HK-2 (cell line): Measurements from ENCODE around the gene TAF1D.
"Not testable (repeated sequence)": the region's sequence is repeated elsewhere in the genome, so short reads cannot be mapped to it uniquely, and the experiment has no call there.

Source experiments
- DNase-seq: peaks from one replicate; pipeline ENCODE4 v3.0.0-alpha.2; 2018; ENCODE audit not compliant: unreplicated experiment

Gene TAF1D

DNA sequence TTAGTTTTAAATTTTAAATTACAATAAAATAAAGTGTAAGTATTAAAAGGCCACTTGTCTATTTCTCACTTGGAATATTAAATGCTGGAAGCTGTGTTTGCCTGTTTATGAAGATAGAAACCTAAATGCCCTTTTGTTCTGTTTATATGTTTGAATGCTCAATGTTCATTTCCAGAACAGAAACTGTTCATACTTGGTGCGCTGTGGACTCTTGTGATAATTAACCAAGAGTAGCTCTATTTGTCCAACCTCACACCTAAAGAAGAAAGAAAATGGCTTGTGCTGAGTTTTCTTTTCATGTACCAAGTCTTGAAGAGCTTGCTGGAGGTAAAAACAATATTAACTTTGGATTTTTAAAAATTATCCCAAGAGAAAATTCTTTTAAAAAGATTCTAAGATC, 5.8 kb upstream of the TAF1D start:
- DNase-seq, result no peak

DNA sequence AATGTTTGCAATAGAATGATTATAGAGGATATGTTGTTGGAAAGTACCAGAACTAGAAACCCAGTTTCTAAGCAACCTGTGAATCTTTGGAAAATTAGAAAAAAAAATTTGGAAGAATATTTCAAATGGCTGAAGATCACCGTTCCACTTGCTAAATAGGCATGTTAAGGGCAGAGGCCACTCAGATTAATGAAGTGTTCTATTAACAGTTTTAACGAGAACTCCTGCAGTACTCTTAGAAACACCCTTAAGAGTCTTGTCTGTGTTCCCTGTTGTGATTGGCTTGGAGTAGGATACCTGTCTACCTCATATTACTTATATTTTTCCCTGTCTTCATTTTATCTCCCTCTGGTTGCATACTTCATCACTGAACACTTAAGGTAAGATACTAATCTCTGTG, 4.8 kb upstream of the TAF1D start:
- DNase-seq, result no peak

DNA sequence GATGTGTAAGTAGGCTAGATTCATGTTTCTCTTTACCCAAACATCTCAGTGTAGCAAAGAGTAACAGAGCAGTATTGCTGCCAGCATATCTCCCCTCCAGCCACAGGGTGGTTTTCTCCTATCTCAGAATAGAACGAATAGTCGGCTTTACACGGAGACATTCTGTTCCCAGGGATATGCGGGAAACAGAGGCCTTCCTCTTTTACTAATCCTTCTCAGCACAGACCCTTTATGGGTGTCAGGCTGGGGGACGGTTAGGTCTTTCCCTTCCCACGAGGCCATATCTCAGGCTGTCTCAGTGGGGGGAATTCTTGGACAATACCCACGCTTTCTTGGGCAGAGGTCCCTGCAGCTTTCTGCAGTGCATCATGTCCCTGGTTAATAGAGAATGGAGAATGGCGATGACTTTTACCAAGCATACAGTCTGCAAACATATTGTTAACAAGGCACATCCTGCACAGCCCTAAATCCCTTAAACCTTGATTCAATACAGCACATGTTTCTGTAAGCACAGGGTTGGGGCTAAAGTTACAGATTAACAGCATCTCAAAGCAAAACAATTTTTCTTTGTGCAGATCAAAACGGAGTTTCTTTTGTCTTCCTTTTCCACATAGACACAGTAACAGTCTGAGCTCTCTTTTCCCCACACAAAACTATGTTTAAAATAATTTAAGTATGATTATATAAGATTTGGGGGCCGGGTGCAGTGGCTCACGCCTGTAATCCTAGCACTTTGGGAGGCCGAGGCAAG, 3.9 kb upstream of the TAF1D start:
- DNase-seq, result not testable (repeated sequence)

DNA sequence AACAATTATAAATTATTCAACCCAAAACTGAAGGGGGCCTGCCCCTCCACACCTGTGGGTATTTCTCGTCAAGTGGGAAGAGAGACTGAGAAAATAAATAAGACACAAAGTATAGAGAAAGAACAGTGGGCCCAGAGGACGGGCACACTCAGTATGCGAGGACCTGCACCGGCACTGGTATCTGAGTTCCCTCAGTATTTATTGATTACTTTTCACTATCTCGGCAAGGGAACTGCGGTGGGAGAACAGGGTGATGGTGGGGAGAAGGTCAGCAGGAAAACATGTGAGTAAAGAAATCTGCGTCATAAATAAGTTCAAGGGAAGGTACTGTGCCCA, 3.3 kb upstream of the TAF1D start:
- no peak for DNase-seq

DNA sequence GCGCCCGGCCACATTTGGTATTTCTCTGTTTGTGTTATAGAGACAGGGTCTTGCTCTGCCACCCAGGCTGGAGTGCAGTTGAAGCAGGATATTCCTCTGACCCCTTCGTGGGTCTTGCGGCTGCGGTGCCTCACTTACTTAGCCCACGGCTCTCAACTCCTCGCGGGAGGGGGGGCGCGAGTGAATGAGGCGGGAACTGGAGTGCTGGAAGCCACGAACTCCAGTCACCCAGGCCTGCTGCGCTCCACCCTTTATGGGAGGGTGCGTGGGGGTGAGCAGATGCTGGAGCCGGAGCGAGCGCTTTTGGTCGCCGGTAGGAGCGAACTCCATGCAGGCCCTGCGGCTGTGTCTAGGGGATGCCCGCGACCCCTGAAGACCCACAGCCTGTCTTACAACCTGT, 2.0 kb upstream of the TAF1D start:
- DNase-seq, result no peak

DNA sequence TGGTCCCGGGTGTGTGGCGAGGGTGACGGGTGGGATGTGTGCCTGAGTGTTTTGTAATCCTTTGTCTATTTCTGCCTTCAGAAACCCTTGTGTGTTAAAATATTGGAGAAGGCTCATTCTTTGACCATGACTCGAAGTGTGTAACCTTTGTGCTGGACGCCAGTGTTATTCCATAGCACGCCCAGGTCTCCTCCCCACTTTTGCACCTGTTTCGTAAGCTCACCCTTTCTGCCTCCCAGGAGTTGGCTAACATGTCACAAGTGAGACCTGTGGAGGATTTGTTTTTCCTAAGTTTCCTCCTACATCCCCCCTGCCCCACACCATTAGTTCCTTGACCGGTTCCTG, 559 bp upstream of the TAF1D start:
- no peak for DNase-seq

DNA sequence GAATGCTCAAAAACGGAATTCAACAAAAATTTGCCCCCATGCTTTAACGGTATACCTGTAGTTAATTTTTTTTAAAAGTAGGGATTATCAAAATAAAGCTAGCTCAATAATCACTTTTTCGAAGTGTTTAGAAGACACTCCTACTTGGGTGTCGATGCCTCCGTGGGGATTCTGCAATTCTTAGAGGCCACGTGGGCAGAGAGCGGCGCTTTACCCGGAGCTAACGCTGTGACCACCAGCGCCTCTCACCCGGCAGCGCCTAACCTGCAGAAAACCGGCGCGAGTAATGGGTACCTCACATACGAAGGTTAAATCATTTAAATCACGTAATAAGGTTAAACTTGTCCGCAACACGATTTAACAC, 583 bp downstream of the TAF1D start:
- DNase-seq, result peak; percentile 49

DNA sequence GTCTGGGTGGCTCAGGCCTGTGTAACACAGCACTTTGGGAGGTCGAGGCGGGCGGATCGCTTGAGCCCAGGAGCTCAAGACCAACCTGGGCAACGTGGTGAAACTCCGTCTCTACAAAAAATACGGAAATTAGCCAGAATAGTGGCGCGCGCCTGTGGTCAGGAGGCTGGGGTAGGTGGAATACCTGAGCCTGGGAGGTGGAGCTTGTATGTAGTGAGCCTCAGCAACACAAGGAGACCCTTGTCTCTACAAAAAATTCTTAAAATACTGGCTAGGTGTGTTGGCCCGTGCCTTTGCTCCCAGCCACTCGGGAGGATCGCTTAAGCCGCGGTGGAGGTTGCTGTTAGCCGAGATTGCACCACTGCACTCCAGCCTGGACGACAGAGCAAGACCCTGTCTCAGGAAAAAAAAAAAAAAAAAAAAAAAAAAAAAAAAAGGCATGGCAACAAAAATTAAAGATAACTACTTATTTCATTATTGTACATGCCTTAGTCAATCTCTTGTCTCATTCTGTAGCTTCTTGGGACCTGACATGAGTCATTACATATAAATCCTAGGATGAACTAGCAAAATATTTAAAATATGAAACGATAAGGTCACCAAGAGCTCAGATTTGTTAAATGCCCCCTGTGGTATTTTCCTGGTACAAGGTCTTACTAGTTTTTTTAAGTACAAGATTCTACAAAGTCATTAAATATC, 1.1 kb downstream of the TAF1D start:
- DNase-seq, result peak; percentile 49

DNA sequence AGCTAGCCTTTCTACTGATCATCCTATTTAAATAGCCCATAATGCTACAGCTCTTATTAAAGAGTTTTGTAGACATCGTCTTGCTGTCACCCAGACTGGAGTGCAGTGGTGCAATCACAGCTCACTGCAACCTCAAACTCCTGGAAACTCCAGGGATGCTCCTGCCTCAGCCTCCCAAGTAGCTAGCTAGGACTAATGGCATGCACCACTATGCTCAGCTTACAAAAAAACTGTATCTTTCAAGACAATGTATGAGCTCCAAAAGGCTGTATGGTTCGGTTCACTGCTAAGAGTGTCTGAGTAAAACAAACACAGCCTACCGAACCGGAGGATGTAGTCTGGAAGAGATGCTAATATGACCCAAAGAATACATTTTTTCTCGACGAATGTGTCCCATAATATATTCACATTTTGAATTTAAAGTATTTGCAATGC, 2.6 kb downstream of the TAF1D start:
- no peak for DNase-seq

DNA sequence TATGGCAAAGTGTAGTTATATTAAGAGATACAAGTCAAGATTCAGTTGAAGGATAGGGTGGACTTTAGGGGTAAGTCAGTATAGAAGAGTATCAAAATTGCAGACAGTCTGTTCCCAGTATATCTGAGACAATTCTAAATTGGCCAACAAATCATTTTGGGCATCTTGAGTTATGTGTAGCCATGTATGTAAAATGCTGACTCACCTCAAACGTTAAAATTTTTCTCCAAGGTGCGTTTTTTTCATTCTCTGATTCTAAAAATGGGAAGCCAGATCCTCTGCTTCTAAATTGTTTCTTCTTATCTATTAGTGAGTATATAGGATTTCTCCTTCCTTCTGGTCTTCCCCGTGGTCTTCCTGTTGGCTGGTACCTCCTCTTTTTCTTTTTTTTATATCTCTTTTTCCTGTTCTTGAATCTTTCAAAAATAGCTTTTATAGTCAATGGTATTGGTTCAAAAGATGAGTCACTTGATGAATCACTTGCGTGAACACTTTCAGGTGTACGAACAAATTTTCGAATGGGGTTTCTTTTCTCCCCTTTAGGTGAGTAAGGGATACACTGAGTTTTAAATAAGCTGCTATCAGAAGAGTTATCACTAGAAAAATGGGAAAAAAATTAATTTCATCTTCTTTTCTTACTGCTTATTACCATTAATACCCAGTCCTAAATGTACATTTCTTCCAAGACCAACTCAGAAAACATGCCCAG, 3.2 kb downstream of the TAF1D start:
- DNase-seq, result no peak

DNA sequence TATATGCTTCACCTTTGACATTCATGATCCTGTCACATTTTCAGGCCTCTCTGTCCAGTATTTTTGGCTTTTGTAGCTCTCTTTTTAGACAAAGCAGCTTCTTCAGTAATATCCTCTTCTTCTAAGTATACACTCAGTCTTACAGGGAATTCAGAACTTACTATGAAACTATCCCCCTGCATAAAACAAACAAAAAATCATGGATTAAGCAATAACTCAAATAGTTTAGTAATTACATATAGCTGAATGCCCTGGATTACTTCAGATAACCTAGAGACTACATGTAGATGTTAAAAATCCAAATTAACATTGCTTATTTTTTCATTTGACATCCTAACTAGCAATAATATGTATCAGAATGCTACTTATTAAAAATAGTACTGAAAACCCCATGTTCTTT, 5.2 kb downstream of the TAF1D start:
- DNase-seq, result no peak

DNA sequence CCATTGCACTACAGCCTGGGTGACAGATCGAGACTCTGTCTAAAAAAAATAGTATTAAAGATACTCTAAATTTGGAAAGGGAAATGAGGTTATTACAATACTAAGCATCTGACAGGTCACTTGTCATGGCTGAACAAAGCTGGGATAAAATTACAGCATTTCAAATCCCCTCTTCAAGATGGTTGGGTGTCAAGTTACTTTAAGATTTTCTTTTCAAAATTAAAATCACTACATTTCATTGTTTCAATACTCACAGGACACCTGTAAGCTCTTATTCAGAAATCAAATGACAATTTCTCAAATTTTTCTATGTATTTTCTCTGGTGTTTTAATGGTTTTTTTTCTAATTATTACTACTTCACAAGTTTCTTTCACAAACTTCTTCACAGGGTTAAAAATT, 5.7 kb downstream of the TAF1D start:
- DNase-seq, result no peak

DNA sequence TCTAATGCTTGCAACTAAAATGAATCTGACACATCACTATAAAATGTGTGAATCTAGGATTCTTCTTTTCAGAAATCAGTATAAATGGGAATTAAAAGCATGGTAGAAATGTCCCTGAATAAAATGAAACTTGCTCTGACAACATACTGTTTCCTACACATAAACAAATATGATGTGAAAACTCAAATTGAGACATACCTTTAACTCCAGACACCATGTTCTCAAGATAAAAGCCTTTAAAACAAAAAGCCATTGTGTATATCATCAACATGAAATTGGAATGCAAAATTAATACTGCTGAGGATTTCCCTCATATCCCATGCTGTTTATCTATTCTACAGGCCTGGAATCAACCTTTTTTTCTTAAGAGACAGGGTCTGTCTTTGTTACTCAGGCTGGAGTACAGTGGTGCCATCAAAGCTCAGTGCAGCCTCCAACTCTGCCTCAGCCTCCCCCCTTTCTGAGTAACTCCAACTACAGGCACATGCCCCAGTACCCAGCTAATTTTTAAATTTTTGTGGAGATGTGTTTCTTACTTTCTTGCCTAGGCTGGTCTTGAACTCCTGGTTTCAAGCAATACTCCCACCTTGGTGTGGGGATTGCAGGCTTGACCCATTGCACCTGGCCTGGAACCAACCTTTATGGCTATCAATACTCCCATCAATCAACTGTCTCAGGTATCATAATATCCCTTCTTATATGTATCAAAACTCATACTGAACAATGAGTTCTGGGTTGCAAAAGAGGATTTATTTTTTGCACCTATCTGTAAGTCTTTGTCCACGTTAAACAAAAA, 6.7 kb downstream of the TAF1D start:
- no peak for DNase-seq

DNA sequence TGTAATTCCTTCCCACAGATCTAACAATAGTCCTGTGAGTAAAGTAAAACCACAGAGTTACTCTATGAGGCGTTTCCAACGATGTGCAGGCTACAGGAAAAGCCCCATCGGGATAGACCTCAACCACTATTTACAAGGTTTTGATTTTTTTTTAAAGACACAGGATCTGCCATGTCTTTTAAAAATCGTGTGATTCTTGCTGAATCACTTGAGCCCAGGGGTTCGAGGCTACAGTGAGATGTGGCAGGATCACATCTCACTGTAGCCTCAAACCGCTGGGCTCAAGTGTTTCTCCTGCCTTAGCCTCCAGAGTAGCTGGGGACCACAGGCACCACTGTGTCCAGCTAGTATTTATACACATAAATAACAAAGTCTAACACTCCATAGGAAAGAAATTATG, 7.8 kb downstream of the TAF1D start:
- no peak for DNase-seq

DNA sequence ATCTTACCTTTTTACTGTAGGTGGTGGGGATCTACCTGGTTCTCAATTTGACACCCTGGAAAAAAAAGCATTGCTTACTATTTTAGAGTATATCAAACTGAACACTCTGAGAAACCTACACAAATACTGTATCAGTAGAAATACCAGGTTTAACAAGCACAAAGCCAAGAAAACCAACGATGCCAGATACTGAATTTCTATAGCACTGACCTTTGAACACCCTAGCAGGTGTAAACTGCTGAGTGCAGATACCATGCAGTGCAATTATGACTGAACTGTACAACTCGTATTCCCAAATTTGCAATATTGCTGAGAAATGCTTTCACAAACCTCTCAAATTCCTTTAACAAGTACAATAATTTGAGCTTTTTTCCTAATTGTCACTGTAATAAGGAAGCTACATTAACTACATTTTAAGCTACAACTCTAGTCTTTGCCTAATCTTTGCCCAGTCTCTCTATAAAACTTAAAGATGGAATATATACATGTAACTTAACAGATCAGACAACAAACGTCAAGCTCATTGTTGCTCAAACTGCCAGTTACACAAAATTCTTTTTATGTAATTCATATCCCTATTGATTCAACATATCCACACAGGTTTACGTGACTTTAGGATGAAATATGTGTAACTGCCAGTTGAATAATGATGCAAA, 8.9 kb downstream of the TAF1D start:
- DNase-seq, result no peak

DNA sequence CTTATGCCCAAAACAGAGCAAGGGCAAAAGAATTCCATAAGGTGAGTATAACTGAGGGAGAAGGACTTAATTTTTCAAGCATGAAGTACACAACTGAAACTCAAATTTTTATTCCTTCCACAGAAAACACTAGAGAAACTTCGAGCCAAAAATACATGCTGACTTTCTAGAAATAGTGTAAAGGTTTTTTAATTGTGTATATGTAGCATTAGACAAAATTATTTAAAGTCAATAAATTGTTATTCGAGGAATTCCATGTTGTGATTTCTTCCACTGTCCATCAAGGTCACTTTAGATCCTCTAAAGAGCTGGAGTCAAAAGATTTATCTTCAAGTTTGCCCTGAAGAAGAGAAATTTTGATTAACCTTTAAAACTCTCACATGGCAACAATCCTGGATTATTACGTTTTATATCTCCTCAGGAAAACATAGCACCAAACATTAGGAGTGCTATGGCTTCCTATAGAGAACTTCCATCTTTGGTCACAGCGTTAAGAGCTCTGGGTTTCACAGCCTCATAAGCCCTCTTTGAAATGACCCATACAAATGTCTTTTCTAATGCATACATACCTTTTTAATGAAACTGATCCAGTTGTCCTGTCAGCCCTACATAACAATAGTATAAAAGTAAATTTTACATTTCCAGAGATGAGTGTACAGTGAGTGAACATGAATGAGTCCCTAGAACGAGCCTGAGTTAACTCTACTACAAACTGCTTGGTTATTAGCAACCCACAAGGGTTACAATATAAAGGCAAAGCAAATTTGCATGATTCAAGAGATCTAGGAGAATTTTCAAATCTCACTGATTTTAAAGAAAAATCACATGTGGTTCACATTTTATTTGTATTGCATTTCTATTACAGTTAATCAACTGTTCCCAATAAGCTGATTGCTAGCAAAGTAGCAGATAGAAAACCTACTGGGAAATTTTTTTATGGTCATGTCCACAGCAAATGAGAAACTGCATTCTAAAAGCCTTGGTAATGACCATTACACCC, 10.9 kb downstream of the TAF1D start:
- DNase-seq, result no peak

DNA sequence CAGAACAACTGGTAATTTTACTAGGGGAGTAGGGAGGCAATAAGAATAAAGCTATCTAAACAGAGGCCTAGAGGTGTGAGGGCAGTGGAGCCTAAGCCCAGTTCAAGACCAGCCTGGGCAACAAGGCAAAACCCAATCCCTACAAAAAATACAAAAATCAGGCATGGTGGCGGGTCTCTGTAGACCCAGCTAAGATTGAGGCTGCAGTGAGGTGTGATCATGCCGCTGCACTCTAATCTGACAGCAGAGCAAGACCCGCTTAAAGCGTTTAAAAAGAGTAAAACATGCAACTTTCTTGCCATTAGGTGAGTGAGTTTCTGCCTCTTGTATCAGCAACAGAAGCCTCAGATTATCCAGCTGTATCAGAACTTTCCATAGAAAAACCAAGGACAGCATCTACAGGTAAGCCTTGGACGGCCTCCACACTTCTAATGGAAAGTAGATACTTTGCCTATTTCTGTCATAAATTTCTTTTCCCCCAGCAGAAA, 12.1 kb downstream of the TAF1D start:
- no peak for DNase-seq

DNA sequence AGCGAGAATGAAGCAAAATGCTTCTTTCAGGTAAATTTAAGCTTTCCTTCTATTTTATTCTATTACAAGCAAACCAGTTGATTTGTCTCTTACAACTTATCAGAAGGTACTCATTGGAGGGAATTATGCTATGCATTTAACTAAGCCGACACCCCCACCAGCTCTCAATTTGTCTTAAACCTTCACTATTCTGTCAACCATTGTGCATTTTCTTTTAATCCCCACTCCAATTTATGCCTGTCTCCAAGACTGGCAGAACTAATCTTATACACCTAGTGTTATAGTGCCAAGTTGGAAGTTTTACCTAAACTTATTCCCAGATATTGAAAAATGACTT, 12.5 kb downstream of the TAF1D start:
- DNase-seq, result no peak

DNA sequence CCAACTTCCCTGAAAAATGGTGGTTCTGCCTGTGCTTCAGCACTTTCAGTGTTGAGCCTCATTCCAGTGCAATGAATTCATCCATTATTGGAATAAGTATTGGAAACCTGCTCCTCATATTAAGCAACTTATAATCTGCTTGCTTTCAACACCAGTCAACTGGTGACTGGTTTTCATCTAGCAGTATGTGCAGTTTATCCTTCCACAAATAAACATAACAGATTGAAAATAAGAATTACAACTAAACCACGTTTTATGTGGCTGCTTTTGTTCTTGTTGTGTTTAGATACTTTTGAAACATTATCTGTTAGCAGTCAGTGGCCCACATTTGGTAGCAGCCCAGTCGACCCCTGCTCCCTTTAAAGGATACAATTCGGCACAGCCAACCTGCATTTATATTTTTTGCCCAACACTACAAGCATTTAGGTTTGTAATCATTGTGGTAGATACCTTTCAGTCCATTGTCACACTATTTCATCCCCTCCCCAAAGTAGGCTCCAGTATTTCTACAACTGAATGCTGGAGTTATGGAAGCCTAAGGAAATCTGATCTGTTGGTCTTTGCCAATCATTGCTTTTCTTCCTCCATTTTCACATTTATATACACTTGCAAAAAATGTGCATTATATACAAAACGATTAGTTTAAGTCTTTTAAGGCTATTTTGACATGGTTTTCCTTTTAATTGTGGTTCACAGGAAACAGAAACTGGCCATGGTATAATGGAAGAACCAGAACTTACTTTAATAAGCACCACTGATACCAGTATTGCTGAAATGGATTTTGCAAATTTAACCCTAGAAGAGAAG, 13.1 kb downstream of the TAF1D start:
- DNase-seq, result no peak

DNA sequence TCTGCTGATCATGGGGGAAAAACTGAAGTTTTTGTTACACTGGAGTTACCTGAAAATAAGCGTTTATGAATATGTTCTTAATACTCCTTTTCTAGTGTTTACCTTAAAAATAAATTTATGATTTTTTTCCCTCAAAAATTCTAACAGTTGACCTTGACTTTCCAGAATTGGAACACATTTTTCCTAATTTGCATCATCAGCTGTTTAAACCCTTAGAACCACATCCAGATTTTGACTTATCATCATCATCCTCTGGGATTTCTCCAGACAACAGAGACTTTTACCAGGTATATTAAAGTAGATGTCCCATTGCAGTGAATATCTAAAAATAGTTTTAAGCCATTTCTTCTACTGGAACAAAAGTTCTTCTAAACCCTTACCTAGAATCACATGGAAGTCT, 17.2 kb downstream of the TAF1D start:
- DNase-seq, result no peak
